Subcutaneous adipose tissue (tissue), 4 donors: ENCODE measurements around the gene SCN9A. TPM values are rescaled to one million over a fixed set of nuclear protein-coding genes. Genes with fewer than 3 reads are reported as not detected.

Source experiments
- total RNA-seq, 4 donors: library from RNA; depleted of rRNA; stranded (reverse); fragments of >200 nt; gene quantifications; one replicate each; pipeline ENCODE4 v1.1.0, GENCODE V29; 2016
- TF ChIP-seq, protein P1 (sequence below): fragments of 450-650 bp; IDR thresholded peaks from one replicate; pipeline ENCODE4 v1.5.1; 2016; ENCODE audit warnings: low read depth, mild to moderate bottlenecking, control low read depth, antibody characterized with exemption, moderate library complexity

Gene SCN9A
- 10 to 100 TPM in 3 of 4 donors, 1 to 10 TPM in 1; 8.1 to 18.9 (median 14.9) TPM for total RNA-seq

DNA sequence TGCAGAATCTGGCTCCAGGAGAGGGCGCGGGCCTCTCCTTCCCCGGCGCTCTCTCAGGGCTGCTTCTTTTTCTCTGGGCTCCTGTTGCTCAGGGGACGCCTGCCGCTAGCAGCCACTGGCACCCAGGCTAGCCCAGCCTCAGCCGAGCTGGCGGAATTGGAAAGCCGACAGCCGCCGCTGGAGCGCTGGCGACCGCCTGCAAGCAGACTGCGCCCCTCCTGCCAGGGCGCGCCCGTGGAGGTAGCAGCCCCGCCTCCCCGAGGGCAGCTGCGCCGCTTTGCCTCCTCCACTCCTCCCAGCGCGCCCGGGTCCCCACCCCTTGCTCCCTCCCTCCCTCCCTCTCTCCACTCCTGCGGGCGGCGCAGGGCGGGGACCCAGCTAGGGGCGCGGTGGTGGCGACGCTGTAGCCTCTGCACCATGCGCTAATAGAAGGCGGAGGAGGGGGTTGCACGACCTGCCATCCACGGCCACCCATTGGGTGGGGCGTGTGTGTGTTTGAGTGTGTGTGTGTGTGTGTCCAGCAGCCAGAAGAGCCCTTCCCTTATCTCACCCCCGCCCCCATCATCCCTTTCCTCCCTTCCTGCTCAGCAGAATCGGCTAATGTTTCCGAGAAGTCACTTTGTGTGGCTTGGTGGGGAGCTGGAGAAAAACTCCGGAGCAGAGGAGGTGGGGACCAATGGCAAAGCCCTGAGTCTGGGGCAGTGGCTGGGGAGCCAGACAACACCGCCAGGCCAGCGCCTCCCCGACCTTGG lies at the start of gene SCN9A:
Gene SCN9A, minus strand, starts transcription at position 209 of the 752 bp plus-strand sequence. CDS start 64,188 bp downstream, outside the sequence.
- TF ChIP-seq, protein P1, sequence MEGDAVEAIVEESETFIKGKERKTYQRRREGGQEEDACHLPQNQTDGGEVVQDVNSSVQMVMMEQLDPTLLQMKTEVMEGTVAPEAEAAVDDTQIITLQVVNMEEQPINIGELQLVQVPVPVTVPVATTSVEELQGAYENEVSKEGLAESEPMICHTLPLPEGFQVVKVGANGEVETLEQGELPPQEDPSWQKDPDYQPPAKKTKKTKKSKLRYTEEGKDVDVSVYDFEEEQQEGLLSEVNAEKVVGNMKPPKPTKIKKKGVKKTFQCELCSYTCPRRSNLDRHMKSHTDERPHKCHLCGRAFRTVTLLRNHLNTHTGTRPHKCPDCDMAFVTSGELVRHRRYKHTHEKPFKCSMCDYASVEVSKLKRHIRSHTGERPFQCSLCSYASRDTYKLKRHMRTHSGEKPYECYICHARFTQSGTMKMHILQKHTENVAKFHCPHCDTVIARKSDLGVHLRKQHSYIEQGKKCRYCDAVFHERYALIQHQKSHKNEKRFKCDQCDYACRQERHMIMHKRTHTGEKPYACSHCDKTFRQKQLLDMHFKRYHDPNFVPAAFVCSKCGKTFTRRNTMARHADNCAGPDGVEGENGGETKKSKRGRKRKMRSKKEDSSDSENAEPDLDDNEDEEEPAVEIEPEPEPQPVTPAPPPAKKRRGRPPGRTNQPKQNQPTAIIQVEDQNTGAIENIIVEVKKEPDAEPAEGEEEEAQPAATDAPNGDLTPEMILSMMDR = no peak

DNA sequence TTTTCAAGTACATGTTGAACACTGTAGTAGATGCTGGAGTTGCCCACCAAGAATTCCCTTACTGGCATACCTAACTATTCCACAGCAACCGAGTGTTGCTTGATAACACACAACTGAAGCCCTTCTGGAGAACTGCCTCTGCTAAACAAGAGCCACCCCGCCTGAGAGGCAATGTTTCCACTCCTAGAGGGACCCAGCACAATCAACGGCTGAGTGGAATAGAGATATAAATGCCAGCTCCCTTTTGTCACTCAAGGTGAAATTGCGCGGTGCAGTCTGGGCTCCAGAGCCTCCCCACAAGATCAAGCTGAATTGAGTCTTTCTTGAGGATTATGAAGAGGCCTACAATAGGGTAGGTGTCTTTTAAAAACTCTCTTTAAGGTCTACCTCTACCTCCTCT lies 49.1 kb upstream of the SCN9A start:
- TF ChIP-seq, protein P1 = no peak

DNA sequence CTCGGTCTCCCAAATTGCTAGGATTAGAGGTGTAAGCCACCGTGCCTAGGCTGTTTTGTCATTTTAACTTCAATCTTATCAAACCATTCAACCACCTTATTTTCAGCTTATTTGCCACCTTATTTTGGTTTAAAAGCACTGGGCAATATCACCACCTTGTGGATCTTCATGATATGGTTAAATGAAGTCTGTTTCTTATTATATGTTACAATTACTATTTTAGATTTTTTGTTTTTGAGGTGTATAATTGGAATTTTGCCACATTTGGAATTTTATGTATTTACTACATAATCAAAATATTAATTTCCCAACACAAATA lies 43.8 kb upstream of the SCN9A start:
- TF ChIP-seq, protein P1 = no peak

DNA sequence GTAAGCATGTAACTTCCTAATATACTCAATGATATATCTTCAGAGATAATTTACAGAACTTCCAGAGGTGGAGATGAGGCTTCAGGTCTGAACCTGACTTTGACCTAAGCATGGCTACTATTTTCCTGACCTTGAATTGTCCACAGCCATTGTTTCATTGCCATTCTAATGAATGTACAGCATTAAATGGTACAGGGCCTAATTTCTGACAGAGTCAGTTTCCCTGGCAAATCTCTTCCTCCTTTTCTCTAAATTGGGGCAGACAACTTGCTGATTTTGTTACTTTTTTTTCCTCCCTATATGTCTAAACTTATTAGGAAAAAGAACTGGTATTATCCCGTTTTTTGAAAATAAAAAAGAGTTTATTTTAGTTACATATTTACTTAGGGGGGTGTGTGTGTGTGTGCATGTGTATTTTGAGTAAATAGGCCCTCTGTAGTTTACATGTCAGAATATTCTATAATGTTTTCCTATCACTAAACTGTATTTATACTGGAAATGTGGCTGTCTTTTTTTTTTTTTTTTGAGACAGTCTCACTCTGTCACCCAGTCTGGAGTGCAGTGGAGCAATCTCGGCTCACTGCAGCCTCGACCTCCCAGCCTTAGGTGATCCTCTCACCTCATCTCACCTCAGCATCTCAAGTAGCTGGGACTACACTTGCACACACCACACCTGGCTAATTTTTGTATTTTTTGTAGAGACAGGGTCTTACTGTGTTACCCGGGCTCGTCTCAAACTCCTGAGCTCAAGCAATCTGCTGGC lies 43.3 kb upstream of the SCN9A start:
- TF ChIP-seq, protein P1 = no peak

DNA sequence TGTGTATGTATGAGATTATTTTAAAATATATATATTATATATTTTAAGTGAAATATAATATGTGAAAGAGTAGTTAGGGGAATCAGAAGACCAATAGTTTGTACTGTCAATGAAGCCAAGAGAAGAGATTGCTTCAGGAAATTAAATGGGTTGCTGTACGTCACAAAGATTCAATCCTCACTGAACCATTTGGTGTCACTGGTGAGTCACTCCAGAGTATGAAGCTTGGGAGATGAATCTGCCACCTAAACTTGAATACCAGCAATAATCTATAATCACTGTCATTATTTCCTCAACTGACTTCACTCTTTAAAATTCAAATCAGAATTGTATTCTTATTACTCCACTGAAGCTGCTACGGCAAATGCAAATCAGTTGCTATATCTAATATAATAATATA lies 41.9 kb upstream of the SCN9A start:
- TF ChIP-seq, protein P1 = no peak

DNA sequence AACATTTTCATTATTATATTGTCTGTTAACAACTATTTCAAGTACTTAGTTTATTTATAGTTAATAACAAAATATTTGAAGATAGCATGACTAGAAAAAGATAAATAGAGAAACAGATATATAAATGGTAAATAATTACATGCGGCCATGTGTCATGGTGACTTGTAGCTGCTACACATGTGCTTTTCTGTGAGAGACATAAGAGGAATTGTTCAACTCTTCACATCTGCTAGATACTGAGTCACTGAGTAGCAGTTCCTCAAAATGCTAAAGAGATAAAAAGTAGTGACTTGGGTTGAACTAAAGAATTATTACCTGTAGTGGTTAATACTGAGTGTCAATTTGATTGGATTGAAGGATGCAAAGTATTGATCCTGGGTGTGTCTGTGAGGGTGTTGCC lies 37.5 kb upstream of the SCN9A start:
- TF ChIP-seq, protein P1 = no peak

DNA sequence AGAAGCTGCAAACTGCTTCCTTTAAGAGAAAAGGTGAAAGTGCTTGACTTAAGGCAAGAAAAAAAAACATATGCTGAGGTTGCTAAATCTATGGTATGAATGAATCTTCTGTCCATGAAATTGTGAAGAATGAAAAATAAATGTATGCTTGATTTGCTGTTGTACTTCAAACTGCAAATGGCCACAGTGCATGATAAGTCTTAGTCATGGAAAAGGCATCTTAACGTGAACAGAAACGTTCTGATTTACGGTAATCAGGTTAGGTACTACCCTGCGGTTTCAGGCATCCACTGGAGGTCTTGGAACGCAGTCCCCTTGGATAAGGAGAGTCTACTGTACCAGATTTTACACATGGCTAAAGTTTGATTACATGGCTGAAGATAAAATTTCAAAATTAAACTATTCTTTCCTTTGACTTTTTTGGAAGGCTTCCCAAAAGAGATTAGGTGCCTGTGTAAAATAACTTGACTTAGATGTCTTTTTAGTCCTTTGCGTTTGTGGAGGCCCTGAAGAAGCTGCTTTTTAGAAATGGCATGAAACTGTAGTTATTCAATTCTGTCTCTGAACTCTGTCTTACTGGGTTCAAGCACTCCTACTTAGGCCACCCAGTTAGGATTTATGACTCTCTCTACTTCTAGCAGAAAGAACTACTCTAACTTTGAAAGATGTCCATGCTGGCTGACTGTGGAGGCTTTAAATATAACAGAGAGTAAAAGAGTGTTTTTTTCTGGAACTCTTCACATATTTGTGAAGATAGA lies 35.9 kb upstream of the SCN9A start:
- TF ChIP-seq, protein P1 = no peak
